SU-DHL-6 (cell line): ENCODE data around the gene ADAMTS16.

ENCODE experiments used
- H2AFZ ChIP-seq: fragments of 200-600 bp; sonication (generic); 2 replicates; pipeline ENCODE4 v1.6.1; 2014; ENCODE audit warnings: low read depth, mild to moderate bottlenecking, moderate library complexity, mixed read lengths, antibody characterized with exemption, low read length; ENCODE audit not compliant: severe bottlenecking
- H3F3A ChIP-seq: fragments of 200-600 bp; shearing (Covaris generic); 2 replicates; pipeline ENCODE4 v1.6.0; 2016; ENCODE audit warnings: antibody characterized with exemption, mild to moderate bottlenecking; ENCODE audit not compliant: insufficient read depth
- H3K27ac ChIP-seq: fragments of 200-600 bp; sonication (generic); 2 replicates; pipeline ENCODE4 v1.5.1; 2016; ENCODE audit warnings: low read depth, mild to moderate bottlenecking, low read length, moderate library complexity, mixed read lengths
- H3K27me3 ChIP-seq: fragments of 200-600 bp; sonication (generic), shearing (Covaris generic); 2 replicates; pipeline ENCODE4 v1.6.0; 2014; ENCODE audit warnings: mild to moderate bottlenecking, low read length
- H3K36me3 ChIP-seq: fragments of 200-600 bp; sonication (generic); 2 replicates; pipeline ENCODE4 v1.6.1; 2014; ENCODE audit warnings: mild to moderate bottlenecking, low read length, mixed read lengths
- H3K4me2 ChIP-seq: fragments of 300-600, 200-600 bp; shearing (Covaris generic), sonication (generic); 2 replicates; pipeline ENCODE4 v1.6.0; 2014; ENCODE audit warnings: low read length, low read depth, mild to moderate bottlenecking; ENCODE audit not compliant: poor library complexity, severe bottlenecking
- H3K4me3 ChIP-seq: fragments of 200-600 bp; sonication (generic); 2 replicates; pipeline ENCODE4 v1.5.1; 2014; ENCODE audit warnings: antibody characterized with exemption, low read length, mild to moderate bottlenecking, mixed read lengths; ENCODE audit not compliant: insufficient read depth, poor library complexity, severe bottlenecking
- H3K79me2 ChIP-seq: fragments of 200-600 bp; sonication (generic); 2 replicates; pipeline ENCODE4 v1.6.1; 2014; ENCODE audit warnings: mild to moderate bottlenecking, low read length, moderate library complexity; ENCODE audit not compliant: insufficient read depth
- H3K9ac ChIP-seq: fragments of 200-600 bp; sonication (generic); 2 replicates; pipeline ENCODE4 v1.7.0; 2014; ENCODE audit warnings: mild to moderate bottlenecking, low read length
- H3K9me2 ChIP-seq: fragments of 200-600 bp; sonication (generic); replicated peaks from 2 replicates; pipeline ENCODE4 v1.6.1; 2014; ENCODE audit warnings: low read length; ENCODE audit not compliant: insufficient read depth
- H3K9me3 ChIP-seq: fragments of 200-600 bp; sonication (generic); 2 replicates; pipeline ENCODE4 v1.6.1; 2014; ENCODE audit warnings: low read length, mixed read lengths; ENCODE audit not compliant: insufficient read depth
- H4K20me1 ChIP-seq: fragments of 200-600 bp; sonication (generic); 2 replicates; pipeline ENCODE4 v1.6.1; 2014; ENCODE audit warnings: low read depth, mild to moderate bottlenecking, antibody characterized with exemption, low read length, moderate library complexity, mixed read lengths
- CTCF ChIP-seq: fragments of 200-600 bp; sonication (generic); IDR thresholded peaks from one replicate; pipeline ENCODE4 v1.5.1; 2017; ENCODE audit warnings: antibody characterized with exemption, mild to moderate bottlenecking, low read length, moderate library complexity; ENCODE audit not compliant: insufficient read depth, poor library complexity, severe bottlenecking
- EZH2phosphoT487 ChIP-seq: fragments of 200-600 bp; sonication (generic), shearing (Covaris generic); conservative IDR thresholded peaks from 2 replicates; pipeline ENCODE4 v1.6.1; 2018; ENCODE audit warnings: mild to moderate bottlenecking, antibody characterized with exemption, low read length, moderate library complexity, mixed read lengths

Gene ADAMTS16

GRCh38 chr5:5330728-5331452 lies 190.8 kb downstream of the ADAMTS16 start:
- no peaks in the 10 kb centered on the region for H3K79me2 ChIP-seq
- H3K9ac ChIP-seq, result no peak overlapping the region
- H3K27me3 ChIP-seq, result no peaks in the 10 kb centered on the region
- no peaks in the 10 kb centered on the region for H3F3A ChIP-seq
- H3K4me2 ChIP-seq, result no peak overlapping the region
- H3K4me3 ChIP-seq, result no peak overlapping the region
- no peak overlapping the region for H3K27ac ChIP-seq
- no peaks in the 10 kb centered on the region for H3K9me3 ChIP-seq
- no peak for TF ChIP-seq EZH2phosphoT487
- no peak for TF ChIP-seq CTCF
- H3K9me2 ChIP-seq, result no peaks in the 10 kb centered on the region
- H4K20me1 ChIP-seq, result no peaks in the 10 kb centered on the region
- H3K36me3 ChIP-seq, result no peaks in the 10 kb centered on the region
- H2AFZ ChIP-seq, result no peak overlapping the region

DNA sequence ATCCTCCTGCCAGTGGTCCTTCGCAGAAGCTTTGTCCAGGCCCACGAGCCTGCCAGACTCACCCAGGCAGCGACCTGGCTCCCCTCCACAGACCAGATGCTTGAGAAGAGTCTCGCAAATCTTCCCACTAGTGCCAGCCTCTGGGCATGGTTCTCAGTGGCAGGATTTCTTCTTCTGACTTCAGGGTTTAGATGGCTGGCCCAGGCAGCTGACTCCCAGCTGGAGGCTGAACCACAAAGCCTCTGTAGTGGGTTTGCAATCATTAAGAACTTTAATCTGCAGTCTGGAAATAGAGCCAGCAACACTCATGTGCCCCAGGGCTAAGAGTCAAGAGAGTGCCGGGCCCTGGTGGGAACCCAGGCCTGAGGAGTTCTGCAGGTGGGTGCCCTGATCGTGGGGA lies 191.7 kb downstream of the ADAMTS16 start:
- Histone ChIP-seq H3K36me3 (no peaks in the 10 kb centered on the region), H3K4me3 (no peak overlapping the region), H3K9me3 (no peaks in the 10 kb centered on the region), H4K20me1 (no peaks in the 10 kb centered on the region), H2AFZ (no peak overlapping the region), H3K4me2 (no peak overlapping the region), H3K9ac (no peak overlapping the region), H3K27ac (no peak overlapping the region), H3K79me2 (no peaks in the 10 kb centered on the region), H3K9me2 (no peaks in the 10 kb centered on the region), H3K27me3 (no peaks in the 10 kb centered on the region), H3F3A (no peaks in the 10 kb centered on the region)
- no peak for TF ChIP-seq CTCF
- TF ChIP-seq EZH2phosphoT487, result no peak

DNA sequence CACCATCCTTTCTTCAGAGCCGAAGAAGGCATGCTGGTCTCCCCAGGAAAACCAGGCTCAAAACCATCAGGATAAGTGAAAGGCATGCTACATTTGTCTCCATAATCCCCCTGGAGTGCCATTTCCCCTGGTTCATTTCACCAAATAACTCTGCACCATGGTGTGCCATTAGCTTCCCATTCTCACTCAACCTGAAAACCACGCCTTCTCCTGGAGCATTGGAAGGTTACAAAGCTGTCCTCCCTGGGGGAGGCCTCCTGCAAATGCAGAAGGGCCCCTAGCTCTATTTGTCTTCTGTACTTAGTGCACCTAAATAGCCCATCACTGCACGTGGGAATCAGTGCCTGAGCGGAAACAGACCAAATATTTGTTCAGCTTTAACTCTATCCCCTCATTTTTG lies 192.2 kb downstream of the ADAMTS16 start:
- Histone ChIP-seq H2AFZ (no peak overlapping the region), H3F3A (no peaks in the 10 kb centered on the region), H3K36me3 (no peaks in the 10 kb centered on the region), H3K27me3 (no peaks in the 10 kb centered on the region), H3K9me2 (no peaks in the 10 kb centered on the region), H3K27ac (no peak overlapping the region), H3K9me3 (no peaks in the 10 kb centered on the region), H3K9ac (no peak overlapping the region), H4K20me1 (no peaks in the 10 kb centered on the region), H3K4me3 (no peak overlapping the region), H3K79me2 (no peaks in the 10 kb centered on the region), H3K4me2 (no peak overlapping the region)
- TF ChIP-seq CTCF (no peak), EZH2phosphoT487 (no peak)
